GM12872 (cell line): ENCODE results near the gene TIMP1.

Source experiments
- TF ChIP-seq, protein P1 (sequence below): IDR thresholded peaks from 3 replicates; pipeline ENCODE4 v1.5.1; 2011; ENCODE audit warnings: low read depth, mild to moderate bottlenecking, low read length, moderate library complexity; ENCODE audit not compliant: insufficient read depth

The TIMP1 gene

GRCh38 chrX:47584714-47585113, 2.5 kb downstream of the TIMP1 start:
- TF ChIP-seq, protein P1, sequence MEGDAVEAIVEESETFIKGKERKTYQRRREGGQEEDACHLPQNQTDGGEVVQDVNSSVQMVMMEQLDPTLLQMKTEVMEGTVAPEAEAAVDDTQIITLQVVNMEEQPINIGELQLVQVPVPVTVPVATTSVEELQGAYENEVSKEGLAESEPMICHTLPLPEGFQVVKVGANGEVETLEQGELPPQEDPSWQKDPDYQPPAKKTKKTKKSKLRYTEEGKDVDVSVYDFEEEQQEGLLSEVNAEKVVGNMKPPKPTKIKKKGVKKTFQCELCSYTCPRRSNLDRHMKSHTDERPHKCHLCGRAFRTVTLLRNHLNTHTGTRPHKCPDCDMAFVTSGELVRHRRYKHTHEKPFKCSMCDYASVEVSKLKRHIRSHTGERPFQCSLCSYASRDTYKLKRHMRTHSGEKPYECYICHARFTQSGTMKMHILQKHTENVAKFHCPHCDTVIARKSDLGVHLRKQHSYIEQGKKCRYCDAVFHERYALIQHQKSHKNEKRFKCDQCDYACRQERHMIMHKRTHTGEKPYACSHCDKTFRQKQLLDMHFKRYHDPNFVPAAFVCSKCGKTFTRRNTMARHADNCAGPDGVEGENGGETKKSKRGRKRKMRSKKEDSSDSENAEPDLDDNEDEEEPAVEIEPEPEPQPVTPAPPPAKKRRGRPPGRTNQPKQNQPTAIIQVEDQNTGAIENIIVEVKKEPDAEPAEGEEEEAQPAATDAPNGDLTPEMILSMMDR: no peak

GRCh38 chrX:47585273-47585672, 3.0 kb downstream of the TIMP1 start:
- TF ChIP-seq, protein P1: no peak

- TF ChIP-seq, protein P1: no peak
Observed at GRCh38 chrX:47586043-47586787, 4.0 kb downstream of the TIMP1 start.

DNA sequence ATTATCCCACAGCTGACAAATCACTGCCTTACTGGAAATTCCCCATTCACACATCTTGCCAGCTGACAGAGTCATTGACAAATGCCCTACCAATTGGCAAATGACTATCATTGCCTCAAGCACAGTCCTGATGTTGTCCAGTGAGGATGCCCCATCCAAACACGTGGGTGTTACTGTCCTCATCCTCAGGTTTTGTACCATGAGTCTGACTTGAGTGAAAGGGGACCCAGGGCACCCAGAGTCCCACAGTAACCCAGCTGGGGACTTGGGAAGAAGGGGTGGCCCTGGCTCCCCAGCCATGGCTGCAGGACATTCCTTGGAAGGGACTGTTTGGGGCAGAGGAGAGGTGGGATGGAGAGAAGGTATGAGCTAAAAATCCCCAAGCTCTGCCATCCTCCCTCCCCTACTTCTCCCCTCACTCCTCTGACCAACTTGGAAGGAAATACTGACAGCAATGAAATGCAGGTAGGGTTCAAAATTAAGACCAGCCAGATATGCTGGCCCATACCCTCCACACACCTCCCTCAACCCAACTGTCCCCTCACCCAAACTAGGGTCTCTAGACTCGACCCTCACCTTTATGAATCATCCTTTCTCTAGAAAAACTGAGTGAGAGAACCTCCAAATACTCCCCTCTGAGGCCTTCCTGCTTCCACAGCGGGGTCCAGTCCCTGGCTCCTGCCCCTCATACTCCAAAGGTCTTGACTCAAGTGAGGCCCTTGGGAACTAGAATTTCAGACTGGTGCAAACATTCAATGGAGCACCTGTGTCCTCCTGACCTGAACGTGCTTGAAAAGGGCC, 5.1 kb downstream of the TIMP1 start:
- TF ChIP-seq, protein P1: no peak

DNA sequence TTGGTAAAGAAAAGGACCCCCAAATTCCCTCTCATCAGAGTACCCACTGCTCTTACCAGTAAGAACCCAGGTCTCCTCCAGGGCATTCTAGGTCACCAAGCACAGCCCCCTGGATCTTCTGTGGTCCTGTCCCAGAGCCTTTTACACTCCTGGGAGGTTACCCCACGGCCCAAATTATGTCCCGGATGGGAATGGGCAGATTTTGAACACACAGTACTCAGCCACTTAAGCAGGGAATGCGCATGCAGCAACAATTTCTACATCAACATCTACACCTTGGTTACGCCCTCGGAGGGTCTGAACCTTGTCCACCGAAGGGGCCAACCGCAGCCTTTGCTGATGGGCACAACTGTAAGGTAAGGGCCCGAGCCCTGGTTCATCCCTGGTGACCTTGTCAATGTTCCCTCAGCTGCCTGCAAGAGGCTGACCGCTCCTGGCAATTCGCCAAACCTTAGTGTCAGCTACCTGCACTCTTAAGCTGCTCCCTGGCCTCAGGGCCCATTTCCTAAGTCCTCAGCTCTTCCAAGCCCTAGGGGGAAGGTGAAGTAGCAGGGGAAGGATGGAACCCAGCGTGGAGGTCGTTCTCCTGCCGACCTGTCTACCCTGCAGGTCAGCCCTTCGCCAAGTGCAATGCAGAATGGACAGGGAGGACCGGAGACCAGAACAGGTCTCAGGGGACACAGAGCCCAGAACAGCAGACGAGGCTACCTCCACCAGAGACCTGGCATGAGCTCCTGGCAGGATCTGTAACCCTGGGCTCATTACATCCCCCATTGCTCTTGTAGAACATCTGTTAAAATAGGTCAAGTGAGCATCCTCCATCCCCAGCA, 5.9 kb downstream of the TIMP1 start:
- TF ChIP-seq, protein P1: no peak

DNA sequence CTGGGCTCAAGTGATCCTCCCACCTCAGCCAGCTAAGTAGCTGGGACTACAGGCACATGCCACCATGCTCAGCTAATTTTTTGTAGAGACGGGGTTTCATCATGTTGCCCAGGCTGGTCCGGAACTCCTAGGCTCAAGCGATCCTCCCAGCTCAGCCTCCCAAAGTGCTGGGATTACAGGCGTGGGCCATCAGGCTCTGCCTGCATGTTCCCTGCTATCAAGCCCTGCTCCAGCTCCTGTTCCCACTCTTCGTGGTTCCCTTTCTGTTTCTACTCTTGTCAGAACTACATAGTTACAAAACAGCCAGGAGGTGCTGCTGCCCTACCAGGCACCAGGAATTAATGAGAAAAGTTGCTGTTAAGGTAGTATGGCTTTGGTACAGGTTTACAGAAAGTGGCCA, 8.7 kb downstream of the TIMP1 start:
- TF ChIP-seq, protein P1: no peak

DNA sequence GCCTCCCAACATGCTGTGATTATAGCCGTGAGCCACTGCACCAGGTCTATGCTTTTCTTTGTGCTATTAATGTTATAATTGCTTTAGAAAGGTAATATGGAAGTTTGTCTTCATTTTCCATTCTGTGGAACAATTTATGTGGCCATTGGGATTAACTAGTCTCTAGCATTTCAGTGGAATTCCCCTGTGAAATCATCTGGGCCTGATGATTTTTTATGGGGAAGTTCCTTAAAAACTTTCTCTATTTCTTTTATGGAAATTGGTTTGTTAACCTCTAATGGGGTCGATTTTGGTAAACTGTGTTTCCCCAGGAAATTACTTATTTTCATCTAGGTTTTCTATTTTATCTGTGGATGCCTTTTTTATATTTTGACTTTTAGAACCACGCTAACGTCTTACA, 11.3 kb downstream of the TIMP1 start:
- TF ChIP-seq, protein P1: no peak
